Forelimb muscle (tissue), 1 donor: ENCODE results near the gene RNF180. TPM values are rescaled to one million over a fixed set of nuclear protein-coding genes. Genes with fewer than 3 reads are reported as not detected.

Experiments used
- DNase-seq: peaks from one replicate; pipeline ENCODE4 v3.0.0-alpha.2; 2013; ENCODE audit warnings: low read depth
- polyA plus RNA-seq: library from polyadenylated mRNA; unstranded; fragments of 120-200 nt; gene quantifications from one replicate; pipeline ENCODE4 v1.2.1, GENCODE V29; 2013; ENCODE audit not compliant: insufficient read length

RNF180 gene
- 1.6 TPM for polyA plus RNA-seq

GRCh38 chr5:64165500-64166200, at the start of gene RNF180:
Gene RNF180, plus strand, starts transcription at chr5:64165843. Its CDS starts 34,965 bp downstream, at chr5:64200808.
- no peak for DNase-seq

- DNase-seq, result no peak
Measured at GRCh38 chr5:64125521-64125920, 40.1 kb upstream of the RNF180 start.

GRCh38 chr5:64126202-64126741, 39.4 kb upstream of the RNF180 start:
- DNase-seq, result no peak

GRCh38 chr5:64140018-64140417, 25.6 kb upstream of the RNF180 start:
- DNase-seq, result no peak

GRCh38 chr5:64144425-64145215, 21.0 kb upstream of the RNF180 start:
- no peak for DNase-seq

- DNase-seq, result no peak
Measured at GRCh38 chr5:64145216-64145895, 20.3 kb upstream of the RNF180 start.

GRCh38 chr5:64147379-64147778, 18.3 kb upstream of the RNF180 start:
- DNase-seq, result no peak

GRCh38 chr5:64147849-64148441, 17.7 kb upstream of the RNF180 start:
- DNase-seq, result peak; percentile 11

GRCh38 chr5:64149268-64149667, 16.4 kb upstream of the RNF180 start:
- no peak for DNase-seq

- DNase-seq, result no peak
Measured at GRCh38 chr5:64149857-64150521, 15.7 kb upstream of the RNF180 start.

- DNase-seq, result no peak
Measured at GRCh38 chr5:64156261-64156660, 9.4 kb upstream of the RNF180 start.

GRCh38 chr5:64158827-64159226, 6.8 kb upstream of the RNF180 start:
- no peak for DNase-seq

GRCh38 chr5:64160201-64160600, 5.4 kb upstream of the RNF180 start:
- DNase-seq, result no peak

GRCh38 chr5:64161420-64161819, 4.2 kb upstream of the RNF180 start:
- DNase-seq, result no peak

GRCh38 chr5:64163135-64163534, 2.5 kb upstream of the RNF180 start:
- DNase-seq, result no peak

GRCh38 chr5:64163746-64164145, 1.9 kb upstream of the RNF180 start:
- no peak for DNase-seq

- no peak for DNase-seq
Measured at GRCh38 chr5:64164166-64164565, 1.5 kb upstream of the RNF180 start.

GRCh38 chr5:64165160-64165499, 513 bp upstream of the RNF180 start:
- no peak for DNase-seq

- DNase-seq, result no peak
Measured at GRCh38 chr5:64166201-64166959, 737 bp downstream of the RNF180 start.

GRCh38 chr5:64176301-64176700, 10.7 kb downstream of the RNF180 start:
- no peak for DNase-seq
